Small intestine (tissue), 7 donors: ENCODE data around the gene TMEM271. TPM values are rescaled to one million over a fixed set of nuclear protein-coding genes. Genes with fewer than 3 reads are reported as not detected.
"Not testable (repeated sequence)": the region's sequence is repeated elsewhere in the genome, so short reads cannot be mapped to it uniquely, and the experiment has no call there.

Source experiments
- DNase-seq, 2 donors: peaks; one replicate each; pipeline versions ENCODE4 v3.0.0 to v3.0.0-alpha.2; 2013
- FAIRE-seq: peaks from 2 replicates; lab custom pipeline; 2012; peaks lifted over from hg19 to GRCh38; lab: Jason Lieb, UNC
- H3K27ac ChIP-seq, 3 donors: one replicate each; pipeline ENCODE4 v1.5.1; 2013; ENCODE audit warnings: low read length in 2 of 3, mild to moderate bottlenecking in 2 of 3, control low read depth in 1 of 3, inconsistent platforms in 1 of 3, low read depth in 1 of 3, moderate library complexity in 1 of 3
- H3K27me3 ChIP-seq, 3 donors: one replicate each; pipeline ENCODE4 v1.6.1; 2013; ENCODE audit warnings: low read length in 3 of 3, inconsistent platforms in 1 of 3; ENCODE audit not compliant: control insufficient read depth in 3 of 3, insufficient read depth in 3 of 3
- H3K36me3 ChIP-seq, 3 donors: one replicate each; pipeline ENCODE4 v1.6.1; 2013; ENCODE audit warnings: low read length in 3 of 3, inconsistent platforms in 1 of 3, low read depth in 1 of 3, mild to moderate bottlenecking in 1 of 3, moderate library complexity in 1 of 3; ENCODE audit not compliant: control insufficient read depth in 3 of 3, insufficient read depth in 2 of 3
- H3K4me1 ChIP-seq, 3 donors: one replicate each; pipeline ENCODE4 v1.6.1; 2013; ENCODE audit warnings: low read length in 2 of 3, inconsistent platforms in 1 of 3, low read depth in 1 of 3, mild to moderate bottlenecking in 1 of 3, moderate library complexity in 1 of 3; ENCODE audit not compliant: control insufficient read depth in 3 of 3, insufficient read depth in 2 of 3
- H3K4me3 ChIP-seq, 3 donors: one replicate each; pipeline ENCODE4 v1.5.1; 2013; ENCODE audit warnings: low read length in 3 of 3, control low read depth in 1 of 3, inconsistent platforms in 1 of 3, low read depth in 1 of 3, mild to moderate bottlenecking in 1 of 3, moderate library complexity in 1 of 3
- H3K9me3 ChIP-seq, 2 donors: one replicate each; pipeline ENCODE4 v1.6.1; 2013; ENCODE audit warnings: low read depth in 1 of 2, low read length in 1 of 2; ENCODE audit not compliant: control insufficient read depth in 2 of 2, insufficient read depth in 1 of 2
- WGBS, 3 donors: extraction: QIAGEN DNeasy Blood & Tissue Kit; methylation state at CpG; one replicate each; pipeline ENCODE4 v1.1.7; 2013; 5-methylcytosine and 5-hydroxymethylcytosine counted together
- polyA plus RNA-seq, 4 donors: library from polyadenylated mRNA; stranded (reverse) in 3 of 4; unstranded in 1 of 4; fragments of 200-250 nt in 3 of 4; fragments of 120-200 nt in 1 of 4; gene quantifications; one replicate each; pipeline versions ENCODE4 v1.2.1 to v1.2.3, GENCODE V29; 2013
- donor health status: healthy with polysubstance abuse.
- donor health status: control.
- donor health status: control.
- donor health status: Bipolar disorder and iron deficiency.
- donor health status: healthy.

TMEM271 gene
- polyA plus RNA-seq, 4 donors = 0.04 to 0.22 TPM; not detected in 2

- no peak overlapping the region for H3K4me3 ChIP-seq
- no peaks in the 10 kb centered on the region for H3K36me3 ChIP-seq
- no peaks in the 10 kb centered on the region for H3K4me1 ChIP-seq
- FAIRE-seq (no peak), DNase-seq (no peak)
- H3K27me3 ChIP-seq = peaks cover 0 to 2% (median under 1%) of the 10 kb centered on the region in 3 donors
- no peak overlapping the region for H3K27ac ChIP-seq
- H3K9me3 ChIP-seq = no peaks in the 10 kb centered on the region
- 21 to 66% (median 61%) methylated on average over 1 to 2 of the region's 2 CpGs for WGBS, 3 donors
Observed at GRCh38 chr4:566508-567295, 9.4 kb downstream of the TMEM271 start.

- WGBS, 3 donors = 91 to 92% (median 92%) methylated on average over 7 of the region's 7 CpGs
- DNase-seq = no peak
- FAIRE-seq = no peak
- H3K9me3 ChIP-seq = no peaks in the 10 kb centered on the region
- no peak overlapping the region for H3K4me3 ChIP-seq
- no peak overlapping the region for H3K27ac ChIP-seq
- no peaks in the 10 kb centered on the region for H3K36me3 ChIP-seq
- H3K27me3 ChIP-seq = peaks cover 0 to 2% (median 0%) of the 10 kb centered on the region in 3 donors
- no peaks in the 10 kb centered on the region for H3K4me1 ChIP-seq
Observed at GRCh38 chr4:566035-566434, 10.1 kb downstream of the TMEM271 start.

- WGBS, 3 donors = 71 to 85% (median 83%) methylated on average over 1 of the region's 1 CpG
- not testable (repeated sequence) for H3K9me3 ChIP-seq, H3K36me3 ChIP-seq, H3K4me1 ChIP-seq, H3K4me3 ChIP-seq, H3K27ac ChIP-seq, FAIRE-seq, H3K27me3 ChIP-seq, DNase-seq
Observed at GRCh38 chr4:565614-566013, 10.5 kb downstream of the TMEM271 start.

GRCh38 chr4:562458-562857 lies 13.6 kb downstream of the TMEM271 start:
- not testable (repeated sequence) for H3K27ac ChIP-seq, H3K27me3 ChIP-seq, H3K4me1 ChIP-seq, FAIRE-seq, H3K36me3 ChIP-seq, H3K4me3 ChIP-seq, H3K9me3 ChIP-seq, DNase-seq
- 72 to 80% (median 77%) methylated on average over 2 of the region's 2 CpGs for WGBS, 3 donors

GRCh38 chr4:561426-561825 lies 14.7 kb downstream of the TMEM271 start:
- DNase-seq (no peak), FAIRE-seq (no peak)
- Histone ChIP-seq H3K9me3 (no peaks in the 10 kb centered on the region), H3K4me3 (no peak overlapping the region), H3K27ac (no peak overlapping the region), H3K27me3 (no peaks in the 10 kb centered on the region), H3K36me3 (no peaks in the 10 kb centered on the region), H3K4me1 (no peaks in the 10 kb centered on the region)
- WGBS, 3 donors = 74 to 80% (median 75%) methylated on average over 5 of the region's 5 CpGs

- no peak for FAIRE-seq
- 60 to 72% (median 69%) methylated on average over 12 of the region's 12 CpGs for WGBS, 3 donors
Observed at GRCh38 chr4:560731-561291, 15.3 kb downstream of the TMEM271 start.

GRCh38 chr4:560061-560460 lies 16.0 kb downstream of the TMEM271 start:
- Histone ChIP-seq H3K9me3 (no peaks in the 10 kb centered on the region), H3K4me3 (no peak overlapping the region), H3K4me1 (no peaks in the 10 kb centered on the region), H3K36me3 (no peaks in the 10 kb centered on the region), H3K27ac (no peak overlapping the region), H3K27me3 (no peaks in the 10 kb centered on the region)
- WGBS, 3 donors = 77 to 78% (median 77%) methylated on average over 9 of the region's 9 CpGs
- DNase-seq = no peak
- no peak for FAIRE-seq

More at GRCh38 chr4:560731-561291, 15.3 kb downstream of the TMEM271 start:
- no peak overlapping the region for H3K27ac ChIP-seq
- H3K9me3 ChIP-seq = no peaks in the 10 kb centered on the region
- no peaks in the 10 kb centered on the region for H3K4me1 ChIP-seq
- no peaks in the 10 kb centered on the region for H3K27me3 ChIP-seq
- DNase-seq = no peak
- no peak overlapping the region for H3K4me3 ChIP-seq
- H3K36me3 ChIP-seq = no peaks in the 10 kb centered on the region

GRCh38 chr4:555566-556275 lies 20.4 kb downstream of the TMEM271 start:
- FAIRE-seq = no peak
- peaks cover 0 to 1% (median 0%) of the 10 kb centered on the region in 3 donors for H3K27me3 ChIP-seq
- H3K27ac ChIP-seq = no peak overlapping the region
- WGBS, 3 donors = 86 to 87% (median 87%) methylated on average over 14 of the region's 14 CpGs
- H3K4me1 ChIP-seq = no peaks in the 10 kb centered on the region
- no peaks in the 10 kb centered on the region for H3K9me3 ChIP-seq
- no peak overlapping the region for H3K4me3 ChIP-seq
- no peaks in the 10 kb centered on the region for H3K36me3 ChIP-seq
- DNase-seq = no peak
